ENCODE results near the gene CDKAL1.

GRCh38 chr6:20947977-20948376 is 413.7 kb downstream of the CDKAL1 start:
- TF ChIP-seq SP1 (IDR thresholded peaks at IDR 0.05) (no peak), FOXM1 (IDR thresholded peaks at IDR 0.05; ENCODE audit: borderline replicate concordance) (no peak), FOXK2 (IDR thresholded peaks at IDR 0.05) (no peak), ARNT (IDR thresholded peaks at IDR 0.05) (no peak), FOXA1 (IDR thresholded peaks at IDR 0.05) (no peak), SUZ12 (IDR thresholded peaks at IDR 0.05) (no peak)
